ENCODE results near the gene TMEM59L.

TMEM59L gene

DNA sequence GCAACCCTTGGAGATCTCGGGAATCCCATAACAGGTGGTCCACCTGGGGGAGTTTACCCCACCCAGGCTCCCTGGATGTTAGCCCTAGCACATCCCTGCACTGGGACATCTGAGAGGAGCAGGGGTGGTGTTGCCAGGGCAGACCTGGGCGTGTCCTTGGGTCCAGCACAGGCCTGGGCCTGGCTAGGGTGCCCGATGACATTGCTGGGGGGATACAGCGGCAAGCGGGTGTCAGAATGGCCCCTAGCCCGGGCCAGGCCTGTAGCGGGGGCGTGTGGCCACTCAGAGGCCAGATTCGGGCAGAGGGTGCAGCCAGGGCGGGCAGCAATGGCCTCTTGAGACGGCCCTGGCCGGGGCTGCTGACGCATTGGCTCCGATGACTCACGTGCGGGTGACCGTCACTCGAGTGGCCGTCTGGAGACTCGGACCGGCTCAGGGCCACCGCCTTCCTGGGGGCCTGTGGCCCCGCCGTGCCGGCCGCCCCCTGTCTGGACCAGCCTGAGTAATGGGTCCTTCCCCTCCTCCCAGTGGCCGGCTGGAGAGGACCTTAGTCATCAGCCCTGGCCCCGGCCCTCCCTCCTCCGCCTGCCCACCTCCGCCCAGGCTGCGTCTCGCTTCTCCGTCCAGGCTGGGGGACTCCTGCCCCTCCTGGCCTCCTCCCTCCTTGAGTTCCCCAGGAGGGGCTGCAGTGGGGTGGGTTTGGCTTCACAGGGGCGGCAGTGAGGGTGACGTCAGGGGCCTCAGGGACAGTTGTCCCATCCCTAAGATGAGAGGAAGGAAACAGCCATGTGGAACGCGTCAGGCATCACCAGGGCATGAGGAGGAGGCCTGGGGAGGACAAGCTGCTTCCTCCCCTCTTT is 47.6 kb downstream of the TMEM59L start:
- DNase-seq = no peak

- no peak for DNase-seq
Observed at GRCh38 chr19:18660939-18661670, 48.4 kb downstream of the TMEM59L start.

- no peak for DNase-seq
Observed at GRCh38 chr19:18662972-18663732, 50.5 kb downstream of the TMEM59L start.

GRCh38 chr19:18663940-18664530 is 51.4 kb downstream of the TMEM59L start:
- DNase-seq = no peak

DNA sequence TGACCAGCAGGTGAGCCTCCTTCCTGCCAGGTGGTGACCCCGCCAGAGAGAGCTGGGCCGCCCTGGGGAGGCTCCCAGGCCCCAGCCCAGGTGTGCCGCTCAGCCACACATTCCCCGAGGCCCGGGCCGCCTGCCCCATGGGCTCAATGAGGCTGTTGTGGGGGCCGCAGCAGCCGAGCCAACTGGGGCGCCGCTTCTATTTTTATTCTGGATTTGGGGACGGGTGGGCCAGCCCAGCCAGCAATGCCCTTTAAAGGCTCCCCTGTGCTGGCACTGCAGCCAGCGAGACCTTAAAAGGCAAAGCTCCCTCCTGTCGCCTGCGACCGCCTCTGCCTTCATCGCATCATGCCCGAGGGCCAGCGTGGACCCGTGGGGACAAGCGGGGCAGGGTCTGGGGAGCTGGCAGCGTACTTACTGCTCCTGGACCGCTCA is 53.1 kb downstream of the TMEM59L start:
- no peak for DNase-seq

DNA sequence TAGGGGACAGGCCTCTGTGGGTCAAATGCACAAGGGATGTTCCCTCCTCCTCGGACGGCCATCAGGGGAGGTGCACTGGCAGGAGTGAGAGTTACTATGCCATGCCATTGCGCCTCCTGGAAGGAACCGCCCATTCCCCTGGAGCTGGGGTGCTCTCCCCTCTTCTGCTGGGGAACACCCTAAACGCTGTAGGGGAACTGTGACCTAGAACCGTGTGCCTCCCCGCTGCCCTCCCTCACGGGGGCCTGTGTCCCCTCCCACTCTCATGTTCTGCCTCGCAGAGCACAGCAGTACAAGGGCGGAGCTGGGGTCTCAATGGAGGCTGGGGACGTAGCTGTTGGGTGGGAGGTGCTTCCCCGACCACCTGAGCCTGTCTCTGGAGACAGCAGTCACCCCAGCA is 53.6 kb downstream of the TMEM59L start:
- no peak for DNase-seq

DNA sequence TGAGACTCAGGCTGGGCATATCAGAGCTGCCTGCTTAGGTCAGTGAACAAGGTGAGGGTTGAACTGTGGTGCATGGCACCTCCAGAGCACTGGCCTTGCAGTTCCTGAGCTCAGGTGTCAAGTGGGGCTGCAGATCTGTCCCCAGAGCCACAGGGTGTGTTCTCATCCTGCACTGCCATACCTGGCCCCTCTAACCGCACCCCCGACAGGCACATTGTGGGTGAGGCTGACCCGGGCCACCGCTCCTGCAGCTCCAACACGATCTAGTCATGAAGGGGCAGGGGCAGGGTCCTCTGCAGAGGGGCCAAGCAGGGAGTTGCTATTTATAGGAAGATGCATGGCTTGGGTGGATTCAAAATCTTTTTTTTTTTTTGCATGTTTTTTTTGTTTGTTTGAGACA is 54.1 kb downstream of the TMEM59L start:
- no peak for DNase-seq

- no peak for DNase-seq
Observed at GRCh38 chr19:18667531-18668251, 55.0 kb downstream of the TMEM59L start.

GRCh38 chr19:18668252-18668631 is 55.6 kb downstream of the TMEM59L start:
- DNase-seq = no peak

GRCh38 chr19:18668744-18669523 is 56.3 kb downstream of the TMEM59L start:
- no peak for DNase-seq

GRCh38 chr19:18669524-18669817 is 56.8 kb downstream of the TMEM59L start:
- DNase-seq = no peak

GRCh38 chr19:18669883-18670282 is 57.2 kb downstream of the TMEM59L start:
- DNase-seq = no peak

DNA sequence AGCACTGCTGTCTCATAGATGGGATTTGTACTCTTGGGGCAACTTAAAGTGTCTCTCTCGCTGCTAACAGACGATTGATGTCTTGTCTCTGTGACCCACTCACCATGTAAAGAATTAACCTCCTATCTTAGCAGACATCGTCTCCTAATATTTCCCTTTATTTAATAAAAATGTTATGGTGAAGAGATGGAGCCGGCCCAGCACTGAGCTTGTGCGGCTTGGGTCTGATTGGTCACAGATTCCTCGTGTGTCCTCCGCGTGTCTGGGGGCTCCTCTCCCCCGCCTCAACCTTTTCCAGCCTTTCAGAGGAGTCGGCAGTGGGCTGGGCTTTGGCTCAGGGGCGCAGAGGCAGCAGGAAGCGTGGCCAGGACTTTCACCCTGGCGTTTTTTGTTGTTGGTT is 57.6 kb downstream of the TMEM59L start:
- DNase-seq = no peak

All from NCI-H1105 (cell line).